GM19324 (cell line): ENCODE measurements around the gene STRN3.
"Not testable (repeated sequence)": the region's sequence is repeated elsewhere in the genome, so short reads cannot be mapped to it uniquely, and the experiment has no call there.

Source experiments
- ATAC-seq: cut with Tn5 transposase; IDR thresholded peaks from one replicate; pipeline ENCODE4 v1.9.1; 2021; ENCODE audit warnings: mild to moderate bottlenecking, moderate library complexity; ENCODE audit not compliant: unreplicated experiment, low FRiP score

STRN3 gene

GRCh38 chr14:31037709-31038221 is 11.6 kb upstream of the STRN3 start:
- ATAC-seq, result no peak

- ATAC-seq, result no peak
These were observed 10.4 kb upstream of the STRN3 start for GRCh38 chr14:31036552-31036951.

GRCh38 chr14:31030469-31030868 is 4.3 kb upstream of the STRN3 start:
- ATAC-seq, result no peak

GRCh38 chr14:31029016-31029970 is 3.1 kb upstream of the STRN3 start:
- no peak for ATAC-seq

GRCh38 chr14:31027847-31028246 is 1.7 kb upstream of the STRN3 start:
- ATAC-seq, result no peak

- peak; percentile 97 for ATAC-seq
These were observed 464 bp upstream of the STRN3 start for GRCh38 chr14:31026450-31027235.

GRCh38 chr14:31025367-31026076 is 657 bp downstream of the STRN3 start, which contains the start of gene AP4S1:
TSS of gene AP4S1 (plus strand) at chr14:31025649. CDS start at chr14:31066197, 40,548 bp downstream.
- peak; percentile 18 for ATAC-seq

- no peak for ATAC-seq
These were observed 1.4 kb downstream of the STRN3 start for GRCh38 chr14:31024577-31025366.

- no peak for ATAC-seq
These were observed 2.1 kb downstream of the STRN3 start for GRCh38 chr14:31024010-31024480.

- ATAC-seq, result no peak
These were observed 3.8 kb downstream of the STRN3 start for GRCh38 chr14:31022386-31022785.

- ATAC-seq, result no peak
These were observed 4.6 kb downstream of the STRN3 start for GRCh38 chr14:31021576-31021949.

- no peak for ATAC-seq
These were observed 5.2 kb downstream of the STRN3 start for GRCh38 chr14:31020834-31021575.

- ATAC-seq, result no peak
These were observed 8.0 kb downstream of the STRN3 start for GRCh38 chr14:31018057-31018645.

- ATAC-seq, result no peak
These were observed 12.3 kb downstream of the STRN3 start for GRCh38 chr14:31013841-31014240.

- no peak for ATAC-seq
These were observed 15.2 kb downstream of the STRN3 start for GRCh38 chr14:31010935-31011334.

- ATAC-seq, result no peak
These were observed 16.2 kb downstream of the STRN3 start for GRCh38 chr14:31009836-31010574.

- no peak for ATAC-seq
These were observed 19.5 kb downstream of the STRN3 start for GRCh38 chr14:31006703-31007102.

GRCh38 chr14:31004007-31004406 is 22.2 kb downstream of the STRN3 start:
- not testable (repeated sequence) for ATAC-seq
